CD4-positive, alpha-beta T cell treated with Interleukin-2 at 100 ng/mL for 4 hours (primary cell): ENCODE measurements around the gene DAPK2.
"Not testable (repeated sequence)": the region's sequence is repeated elsewhere in the genome, so short reads cannot be mapped to it uniquely, and the experiment has no call there.

Experiments
- DNase-seq: peaks from one replicate; pipeline ENCODE4 v3.0.0-alpha.2; 2020; ENCODE audit warnings: low spot score

DAPK2 gene

DNA sequence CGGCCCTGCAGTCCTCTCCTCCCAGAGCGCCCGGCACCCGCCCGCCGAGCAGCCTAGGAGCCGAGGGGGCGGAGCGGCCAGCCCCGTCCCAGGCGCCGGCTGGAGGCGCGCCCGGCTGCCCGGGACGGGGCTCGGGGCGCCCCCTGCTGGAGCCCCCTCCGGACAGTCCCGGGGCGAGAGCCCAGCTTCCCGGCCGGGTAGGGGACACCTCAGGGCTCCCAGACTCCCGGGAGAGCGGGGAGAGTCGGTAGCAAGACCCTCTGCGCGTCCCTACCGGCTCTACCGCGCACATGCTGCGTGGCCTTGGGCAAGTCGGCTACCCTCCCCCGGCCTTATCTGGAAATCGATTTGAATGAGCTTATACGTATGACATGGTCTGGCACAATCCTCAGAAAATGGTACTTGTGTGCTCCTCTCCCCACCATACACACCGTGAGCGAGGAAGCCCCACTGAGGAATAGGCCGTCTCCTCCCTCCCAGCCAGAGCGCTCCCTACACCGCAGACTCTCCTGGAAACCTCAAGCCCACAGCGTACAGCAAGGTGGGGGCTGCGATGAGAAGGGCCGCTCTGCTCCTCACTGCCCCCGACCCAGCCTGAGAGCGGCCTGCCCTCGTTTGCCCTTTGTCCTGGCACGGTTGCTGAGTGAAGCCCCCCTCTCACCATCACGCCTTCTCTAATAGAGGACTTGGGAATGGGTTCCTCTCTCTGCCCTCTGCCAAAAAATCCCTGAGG lies at the start of gene DAPK2:
TSS of gene DAPK2 (minus strand) at position 65 of the 733 bp plus-strand sequence. CDS start 6,224 bp downstream, outside the sequence.
- DNase-seq: peak; percentile 63

DNA sequence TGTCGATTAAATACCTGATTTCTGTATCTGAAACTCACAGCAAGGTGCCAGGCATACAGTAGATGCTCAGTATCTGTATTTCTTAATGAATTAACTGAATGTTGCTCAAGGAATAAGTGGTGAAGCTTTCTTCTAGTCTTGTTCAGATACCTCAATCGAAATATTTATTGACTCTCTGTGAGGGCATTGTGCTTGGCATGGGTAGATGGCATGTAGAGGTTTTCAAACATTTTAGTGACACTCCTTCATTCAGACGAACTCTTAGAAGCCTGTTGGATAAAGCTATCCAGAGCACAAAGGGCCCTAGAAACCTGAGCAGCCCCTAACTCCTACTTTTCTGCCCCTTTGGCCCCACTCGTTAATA lies 49.1 kb upstream of the DAPK2 start:
- DNase-seq: no peak

DNA sequence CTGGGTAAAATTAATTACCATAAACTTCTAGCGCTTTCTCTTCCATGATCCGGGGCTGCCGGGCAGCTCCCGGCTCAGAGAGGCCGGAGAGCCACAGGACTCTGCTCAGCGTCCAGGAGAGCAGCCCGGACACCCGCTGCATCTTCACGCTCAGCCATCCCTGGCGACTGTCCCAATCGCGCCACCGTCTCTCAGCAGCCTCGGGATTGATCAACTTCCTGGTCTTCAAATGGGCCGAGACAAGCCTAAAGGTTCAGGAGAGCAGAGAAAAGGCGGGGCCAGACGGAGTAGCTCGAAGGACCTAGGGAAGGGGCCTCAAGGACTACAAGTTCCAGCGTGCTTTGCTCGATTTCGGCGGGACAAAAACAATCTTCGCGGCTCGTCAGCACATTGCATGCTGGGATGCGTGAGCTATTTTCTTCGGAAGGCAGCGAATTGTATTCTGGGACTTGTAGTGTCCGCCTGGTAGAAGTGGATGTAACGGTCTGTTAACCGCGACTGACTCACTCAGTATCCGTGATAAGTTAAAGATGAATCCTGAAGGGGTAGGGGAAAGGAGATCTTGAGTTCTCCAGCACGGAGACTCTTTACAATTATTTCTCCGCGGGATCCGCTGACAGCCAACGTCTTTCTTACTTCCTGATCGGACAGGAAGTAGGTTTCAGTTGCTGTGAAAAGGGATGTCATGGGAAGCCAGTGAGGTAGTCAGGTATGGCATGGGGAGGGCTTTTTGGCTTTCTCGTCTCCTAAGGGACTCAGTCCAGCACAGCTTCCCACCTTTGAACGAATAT lies 47.5 kb upstream of the DAPK2 start, which contains the start of gene CIAO2A:
TSS of gene CIAO2A (minus strand) at position 212 of the 791 bp plus-strand sequence. CDS start at position 142, 70 bp downstream.
- peak; percentile 96 for DNase-seq

DNA sequence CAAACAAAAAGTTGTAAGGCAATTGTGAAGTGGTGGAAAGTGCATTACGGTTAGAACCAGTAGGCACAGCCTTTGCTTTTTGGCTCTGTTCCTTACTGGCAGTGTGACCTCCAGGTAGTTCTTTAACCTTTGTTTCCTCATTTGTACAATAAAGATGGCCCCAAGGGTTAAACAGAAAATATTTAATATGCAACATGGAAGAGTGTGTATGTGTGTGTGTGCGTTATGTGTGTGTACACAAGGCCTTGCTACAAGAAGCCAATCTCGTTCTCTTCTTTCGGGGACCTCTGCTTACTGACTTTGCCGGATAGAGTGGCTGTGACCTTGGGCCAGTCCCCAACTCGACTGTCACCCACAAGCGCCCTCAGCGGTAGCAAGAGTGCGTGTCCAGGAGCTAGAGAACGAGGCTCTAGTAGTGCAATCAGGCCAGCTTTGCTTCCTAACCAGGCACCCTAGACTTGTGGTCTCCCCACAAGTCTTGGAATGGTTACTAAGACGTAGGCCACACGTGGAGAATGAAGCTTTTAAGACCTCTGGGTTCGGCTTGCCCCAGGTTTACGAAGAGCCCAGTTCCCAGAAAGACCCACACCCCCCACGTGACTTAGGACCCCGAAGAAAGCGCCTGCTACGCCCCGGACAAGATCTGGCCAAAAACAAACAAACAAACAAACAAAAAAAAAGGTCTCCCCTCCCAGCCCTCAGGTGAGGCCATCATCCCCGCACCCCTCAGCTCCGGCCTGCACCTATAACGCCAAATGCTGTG lies 46.8 kb upstream of the DAPK2 start:
- peak; percentile 24 for DNase-seq

DNA sequence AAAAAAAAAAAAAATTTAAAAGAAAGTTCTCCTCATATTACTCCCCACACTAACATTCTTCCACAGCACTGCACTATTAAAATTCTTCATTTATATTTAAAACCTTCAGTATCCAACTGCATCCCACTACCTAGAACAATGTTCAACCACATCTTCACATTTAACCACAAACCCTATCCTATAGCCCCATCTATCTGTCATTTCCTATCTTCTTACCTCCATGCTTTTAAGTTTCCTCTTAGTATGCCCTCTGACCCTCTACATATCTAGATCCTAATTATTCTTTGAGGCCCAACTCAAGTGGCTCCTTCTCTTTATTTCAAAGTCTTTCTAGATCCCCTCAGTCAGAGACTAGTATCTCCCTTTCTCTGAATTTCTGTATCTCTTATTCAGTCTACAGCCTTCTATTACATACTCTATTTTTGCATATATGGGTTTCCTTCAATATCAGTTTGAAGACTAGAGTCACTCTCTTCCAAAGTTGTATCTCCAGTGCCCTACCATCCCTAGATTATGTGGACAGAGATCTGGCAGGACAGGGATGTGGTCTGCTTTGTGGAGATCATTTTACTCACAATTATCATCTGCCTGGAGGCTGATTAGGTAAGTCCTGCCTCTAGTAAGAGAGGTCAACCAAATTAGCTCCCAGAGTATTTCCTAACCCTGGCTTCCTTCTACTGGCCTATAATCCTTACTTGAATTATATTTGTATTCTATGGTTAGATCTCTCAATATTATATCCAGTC lies 46.0 kb upstream of the DAPK2 start:
- DNase-seq: peak; percentile 43

DNA sequence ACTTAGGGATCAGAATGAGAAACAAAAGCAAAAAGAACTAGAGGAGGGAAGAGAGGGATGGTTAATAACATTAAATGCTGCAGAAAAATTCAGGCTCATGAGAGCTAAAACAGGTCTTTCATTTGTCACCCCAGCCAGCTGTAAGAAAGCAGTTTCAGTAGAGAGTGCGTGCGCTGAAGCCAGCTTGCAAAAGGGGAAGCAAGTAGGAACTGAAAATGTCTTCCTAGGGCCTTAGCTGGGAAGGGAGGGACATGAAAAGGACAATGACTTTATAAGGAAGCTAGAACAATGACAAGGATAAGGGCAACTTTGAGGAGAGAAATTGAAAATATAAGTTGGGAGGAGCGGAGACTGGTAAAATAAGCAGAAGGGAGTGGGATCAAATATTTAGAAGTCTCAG lies 44.2 kb upstream of the DAPK2 start:
- no peak for DNase-seq

DNA sequence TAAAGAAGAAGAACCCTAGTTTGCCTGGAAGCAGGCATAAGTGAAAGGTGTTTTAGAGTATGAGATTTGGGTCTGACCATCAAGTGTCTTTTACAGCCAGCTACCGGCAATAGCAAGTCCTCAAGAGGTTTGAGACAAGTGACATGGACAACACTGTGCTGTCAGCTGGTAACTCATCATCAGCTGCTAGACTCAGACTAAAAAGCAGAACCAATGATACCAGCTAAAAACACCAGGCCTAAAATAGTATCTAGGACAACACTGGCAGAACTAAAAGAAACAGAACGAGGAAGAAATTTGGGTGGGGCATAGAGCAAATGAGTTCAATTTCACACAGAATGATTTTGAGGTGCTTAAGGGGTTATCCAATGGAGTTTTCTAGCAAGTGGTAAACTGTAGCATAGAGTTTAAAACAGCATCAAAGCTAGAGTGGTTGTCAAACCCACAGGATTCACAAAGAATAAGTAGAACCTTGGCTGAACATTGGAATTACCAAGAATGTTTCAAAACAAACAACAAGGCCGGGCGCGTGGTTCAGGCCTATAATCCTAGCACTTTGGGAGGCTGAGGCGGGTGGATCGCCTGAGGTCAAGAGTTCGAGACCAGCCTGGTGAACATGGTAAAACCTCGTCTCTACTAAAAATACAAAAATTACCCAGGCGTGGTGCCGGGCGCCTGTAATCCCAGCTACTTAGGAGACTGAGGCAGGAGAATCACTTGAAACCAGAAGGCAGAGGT lies 43.4 kb upstream of the DAPK2 start:
- DNase-seq: no peak

DNA sequence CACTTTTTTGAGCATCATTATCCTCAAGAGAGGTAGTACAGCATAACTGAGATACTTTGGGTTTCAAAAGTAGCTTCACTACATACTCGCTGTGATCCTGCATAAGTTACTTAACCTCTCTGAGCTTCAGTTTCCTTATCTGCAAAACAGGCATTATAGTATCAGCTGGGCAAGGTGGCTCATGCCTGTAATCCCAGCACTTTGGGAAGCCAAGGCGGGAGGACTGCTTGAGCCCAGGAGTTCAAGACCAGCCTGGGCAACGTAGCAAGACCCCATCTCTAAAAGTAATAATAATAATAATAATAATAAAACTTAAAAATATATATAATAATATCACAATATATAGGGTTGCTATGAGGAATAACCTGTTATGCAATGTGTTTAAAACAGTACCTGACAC lies 36.5 kb upstream of the DAPK2 start:
- no peak for DNase-seq

DNA sequence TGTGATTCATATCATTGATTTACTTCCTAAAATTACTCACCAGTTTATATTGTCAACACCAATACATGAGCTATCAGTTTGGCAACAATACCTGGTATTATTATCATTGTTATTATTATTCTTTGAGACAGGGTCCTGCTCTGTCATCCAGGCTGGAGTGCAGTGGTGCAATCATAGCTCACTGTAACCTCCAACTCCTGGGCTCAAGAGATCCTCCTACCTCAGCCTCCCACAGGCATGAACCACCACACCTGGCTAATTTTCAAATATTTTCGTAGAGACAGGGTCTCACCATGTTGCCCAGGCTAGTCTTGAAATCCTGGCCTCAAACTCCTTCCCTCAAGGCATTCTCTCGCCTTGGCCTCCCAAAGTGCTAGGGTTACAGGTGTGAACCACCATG lies 27.2 kb upstream of the DAPK2 start:
- DNase-seq: not testable (repeated sequence)

DNA sequence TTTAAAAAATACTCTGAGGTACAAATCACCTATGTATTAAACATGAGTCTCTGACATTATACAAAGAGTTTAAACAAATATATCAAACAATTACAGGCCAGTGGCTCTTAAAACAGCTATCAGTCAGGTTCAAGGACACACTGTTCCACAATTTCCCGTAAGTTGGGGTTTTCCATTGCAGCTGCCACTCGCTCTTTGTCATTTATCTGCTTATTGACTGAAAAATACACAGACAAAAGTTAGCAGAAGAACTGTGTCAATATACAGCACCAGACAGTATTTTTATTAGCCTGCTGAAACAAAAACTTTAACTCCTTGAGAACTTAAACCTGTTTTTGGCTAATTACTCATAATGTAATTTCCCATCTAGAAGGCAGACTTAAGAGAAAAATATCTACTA lies 26.5 kb upstream of the DAPK2 start:
- no peak for DNase-seq

DNA sequence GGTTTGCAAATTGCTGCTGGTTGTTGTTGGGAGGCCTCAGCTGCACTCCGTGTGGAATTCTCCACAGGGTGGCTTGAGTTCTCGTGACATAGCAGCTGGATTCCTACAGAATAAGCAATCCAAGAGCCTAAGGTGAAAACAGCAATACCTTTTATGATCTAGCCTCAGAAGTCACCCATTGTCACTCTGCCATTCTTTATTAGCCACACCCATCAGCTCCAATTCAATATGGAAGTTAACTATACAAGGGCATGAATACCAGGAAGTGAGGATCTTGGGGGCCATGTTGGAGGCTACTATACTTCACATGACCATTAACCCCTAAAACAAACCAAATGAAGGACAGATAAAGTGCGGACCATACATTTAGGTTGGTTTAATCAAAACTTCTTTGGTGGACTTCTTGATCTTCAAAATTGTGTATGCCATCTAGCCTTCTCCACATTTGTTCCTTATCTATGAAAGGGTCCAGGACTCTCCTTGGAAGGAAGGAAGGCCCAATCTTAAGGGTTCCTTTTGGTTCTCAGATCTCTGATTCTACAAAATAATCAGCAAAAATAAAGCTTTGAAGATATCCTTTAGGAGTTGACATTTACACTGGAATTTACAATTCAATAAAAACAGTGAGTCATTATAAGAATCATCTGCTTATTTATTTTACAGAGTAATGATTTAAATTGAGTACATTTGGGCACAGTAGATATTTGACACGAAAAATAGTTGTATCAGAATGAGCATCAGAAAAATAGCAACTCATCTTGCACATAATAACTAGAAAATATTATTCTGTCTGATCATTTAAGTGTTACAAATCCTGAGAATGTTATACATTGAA lies 25.9 kb upstream of the DAPK2 start:
- no peak for DNase-seq

DNA sequence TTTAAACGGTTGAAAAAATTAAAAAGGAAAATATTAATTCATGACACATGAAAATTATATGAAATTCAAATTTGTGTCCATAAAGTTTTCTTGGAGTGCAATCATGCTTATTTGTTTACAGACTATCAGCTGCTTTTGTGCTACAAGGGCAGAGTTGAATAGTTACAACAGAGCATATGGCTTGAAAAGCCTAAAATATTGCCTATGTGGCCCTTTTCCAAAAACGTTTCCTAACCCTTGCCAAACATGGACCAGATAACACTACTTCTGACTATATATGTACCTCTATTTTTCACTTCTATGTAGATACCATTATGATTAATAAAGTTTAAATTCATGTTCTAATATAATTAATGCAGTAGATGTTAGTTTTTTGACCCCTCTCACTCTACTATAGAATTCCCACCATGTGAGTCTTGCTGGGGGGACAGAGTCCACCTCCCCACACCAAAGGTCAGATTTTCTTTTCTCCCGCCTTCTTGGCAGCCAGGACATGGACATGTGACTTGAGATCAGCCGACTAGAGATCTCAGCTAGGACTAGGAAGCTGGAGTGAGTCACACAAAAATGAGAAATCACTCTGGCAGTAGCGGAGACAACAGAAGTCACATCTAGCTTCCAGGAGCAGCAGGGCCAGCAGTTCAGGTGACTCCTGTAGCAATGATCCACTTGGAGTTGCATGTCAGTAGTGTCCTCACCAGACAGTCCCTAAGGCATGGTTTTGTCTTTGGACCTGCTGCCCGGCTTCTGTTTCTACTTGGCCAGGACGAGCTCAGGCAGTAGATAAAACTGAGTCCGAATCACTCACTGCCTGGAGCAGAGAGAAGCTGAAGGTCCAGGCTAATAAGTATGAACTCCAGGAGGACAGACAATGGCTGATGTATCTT lies 24.9 kb upstream of the DAPK2 start:
- DNase-seq: no peak

DNA sequence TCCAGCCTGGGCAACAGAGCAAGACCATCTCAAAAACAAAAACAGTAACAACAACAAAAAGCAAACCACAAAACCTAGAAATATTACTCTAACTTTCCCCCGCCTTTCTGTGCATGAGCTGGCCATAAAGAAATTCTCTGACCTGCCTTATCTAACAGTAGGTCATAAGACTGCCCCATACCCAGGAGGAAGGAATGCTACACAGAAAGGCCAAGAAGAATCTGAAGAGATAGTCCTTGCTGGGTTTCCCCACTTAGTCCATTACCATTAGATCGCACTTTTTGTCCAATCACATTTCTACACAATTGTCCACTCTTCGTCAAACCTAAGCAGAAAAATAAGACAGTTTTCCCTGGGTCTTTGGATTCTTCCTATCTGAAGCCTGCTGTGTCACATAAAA lies 23.8 kb upstream of the DAPK2 start:
- DNase-seq: no peak

DNA sequence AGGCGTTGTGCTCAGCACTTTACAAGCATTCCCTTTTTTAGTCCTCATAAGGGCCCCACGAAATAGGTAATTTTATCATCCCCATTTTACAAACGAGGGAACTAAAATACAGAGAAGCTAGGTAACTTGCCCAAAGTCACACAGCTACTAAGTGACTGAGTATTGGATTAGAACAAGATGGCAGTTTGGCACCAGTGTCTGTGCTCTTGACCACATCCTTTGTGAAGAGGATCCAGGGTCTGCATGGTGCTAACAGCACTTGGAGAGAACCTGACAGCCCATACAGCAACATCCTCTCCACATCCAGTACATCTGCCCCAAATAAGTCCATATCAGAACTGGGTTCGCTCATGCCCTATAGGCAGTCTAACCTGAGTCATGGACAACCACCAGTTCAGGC lies 21.8 kb upstream of the DAPK2 start:
- DNase-seq: no peak

DNA sequence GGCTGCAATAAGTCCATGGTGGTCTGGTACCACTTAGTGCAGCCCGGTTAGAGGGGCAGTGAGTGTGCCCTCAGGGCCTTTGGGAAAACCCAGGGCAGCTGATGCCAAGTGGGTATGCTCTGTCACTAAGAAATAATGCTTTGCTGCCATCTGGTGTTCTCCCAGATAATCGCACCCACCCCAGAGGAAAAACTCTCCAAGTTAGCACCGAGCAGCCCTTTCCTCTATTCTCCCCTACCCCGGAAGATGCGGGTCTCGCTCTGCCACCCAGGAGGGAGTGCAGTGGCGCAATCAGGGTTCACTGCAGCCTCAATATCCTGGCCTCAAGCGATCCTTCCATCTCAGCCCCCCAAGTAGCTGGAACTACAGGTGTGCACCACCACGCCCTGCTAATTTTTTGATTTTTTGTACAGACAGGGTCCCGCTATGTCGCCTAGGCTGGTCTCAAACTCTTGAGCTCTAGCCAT lies 21.3 kb upstream of the DAPK2 start:
- DNase-seq: peak; percentile 80

DNA sequence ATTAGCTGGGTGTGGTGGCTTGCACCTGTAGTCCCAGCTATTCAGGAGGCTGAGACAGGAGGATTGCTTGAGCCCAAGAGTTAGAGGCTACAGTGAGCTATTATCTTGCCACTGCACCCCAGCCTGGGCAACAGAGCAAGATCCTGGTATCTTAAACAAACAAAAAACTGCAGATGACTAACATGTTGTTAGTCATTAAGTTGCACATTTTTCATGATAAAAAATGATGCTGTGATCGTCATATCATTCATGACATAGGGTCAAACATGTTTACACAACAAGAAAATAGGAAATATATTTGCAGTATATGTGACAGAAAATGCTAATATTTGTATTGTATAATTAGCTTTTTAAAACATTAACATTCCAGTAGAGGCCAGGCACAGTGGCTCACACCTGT lies 20.2 kb upstream of the DAPK2 start:
- no peak for DNase-seq

DNA sequence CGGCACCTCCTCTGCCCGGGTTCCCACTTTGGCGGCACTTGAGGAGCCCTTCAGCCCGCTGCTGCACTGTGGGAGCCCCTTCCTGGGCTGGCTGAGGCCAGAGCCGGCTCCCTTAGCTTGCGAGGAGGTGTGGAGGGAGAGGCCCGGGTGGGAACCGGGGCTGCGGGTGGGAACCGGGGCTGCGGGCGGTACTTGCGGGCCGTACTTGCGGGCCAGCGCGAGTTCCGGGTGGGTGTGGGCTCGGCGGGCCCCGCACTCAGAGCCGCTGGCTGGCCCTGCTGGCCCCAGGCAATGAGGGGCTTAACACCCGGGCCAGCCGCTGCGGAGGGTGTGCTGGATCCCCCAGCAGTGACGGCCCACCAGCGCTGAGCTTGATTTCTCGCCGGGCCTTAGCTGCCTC lies 14.4 kb upstream of the DAPK2 start:
- no peak for DNase-seq

DNA sequence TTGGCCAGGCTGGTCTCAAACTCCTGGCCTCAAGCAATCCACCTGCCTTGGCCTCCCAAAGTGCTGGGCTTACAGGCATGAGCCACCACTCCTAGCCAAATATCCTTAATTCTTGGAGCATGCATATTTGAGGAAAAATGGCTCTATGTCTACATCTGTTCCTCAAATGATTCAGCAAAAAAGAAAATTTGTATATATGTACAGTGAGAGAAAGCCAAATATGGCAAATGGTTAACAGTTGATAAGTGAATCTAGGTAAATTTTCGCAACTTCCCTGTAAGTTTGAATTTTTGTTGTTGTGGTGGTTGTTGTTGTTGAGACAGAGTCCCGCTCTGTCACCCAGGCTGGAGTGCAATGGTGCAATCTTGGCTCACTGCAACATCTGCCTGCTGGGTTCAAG lies 12.8 kb upstream of the DAPK2 start:
- DNase-seq: not testable (repeated sequence)

DNA sequence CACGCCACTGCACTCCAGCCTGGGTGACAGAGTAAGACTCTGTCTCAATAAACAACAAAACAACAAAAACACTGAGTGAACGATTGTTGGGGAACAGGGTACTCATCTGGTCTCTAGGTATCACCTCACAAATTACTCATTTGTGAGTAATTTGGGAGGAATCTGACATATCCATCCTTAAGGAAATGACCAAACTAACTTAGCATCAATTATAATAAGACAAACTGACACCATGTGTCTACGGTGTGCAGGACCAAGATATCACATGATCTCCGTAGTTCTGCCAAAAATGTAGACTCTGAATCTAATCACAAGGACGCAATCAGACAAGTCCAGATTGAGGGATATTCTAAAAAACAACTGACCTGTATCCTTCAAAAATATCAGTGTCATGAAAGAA lies 12.0 kb upstream of the DAPK2 start:
- no peak for DNase-seq
